Measurements from ENCODE around the gene SOWAHC.
"Not testable (repeated sequence)": the region's sequence is repeated elsewhere in the genome, so short reads cannot be mapped to it uniquely, and the experiment has no call there.

SOWAHC gene

DNA sequence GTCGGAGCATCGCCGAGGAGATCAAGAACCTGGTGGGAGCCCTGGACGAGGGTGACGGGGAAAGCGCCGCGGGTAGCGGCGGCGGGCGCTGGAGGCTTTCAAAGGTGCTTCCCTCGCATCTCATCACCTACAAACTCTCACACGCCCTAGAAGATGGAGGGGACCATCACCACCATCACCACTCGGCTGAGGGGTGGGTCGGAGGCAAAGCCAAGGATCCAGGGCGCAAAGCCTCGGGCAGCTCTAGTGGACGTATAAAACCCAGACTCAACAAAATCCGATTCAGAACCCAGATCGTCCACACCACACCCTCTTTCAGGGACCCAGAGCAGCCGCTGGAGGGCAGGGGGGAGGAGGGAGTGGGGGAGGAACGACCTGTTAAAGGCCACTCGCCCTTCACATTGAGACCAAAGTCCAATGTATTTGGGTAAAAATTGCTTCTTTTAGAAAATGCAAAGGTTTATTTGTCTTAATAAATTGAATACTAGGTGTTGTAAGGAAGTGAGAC, 1.5 kb downstream of the SOWAHC start:
- no peak for DNase-seq

DNA sequence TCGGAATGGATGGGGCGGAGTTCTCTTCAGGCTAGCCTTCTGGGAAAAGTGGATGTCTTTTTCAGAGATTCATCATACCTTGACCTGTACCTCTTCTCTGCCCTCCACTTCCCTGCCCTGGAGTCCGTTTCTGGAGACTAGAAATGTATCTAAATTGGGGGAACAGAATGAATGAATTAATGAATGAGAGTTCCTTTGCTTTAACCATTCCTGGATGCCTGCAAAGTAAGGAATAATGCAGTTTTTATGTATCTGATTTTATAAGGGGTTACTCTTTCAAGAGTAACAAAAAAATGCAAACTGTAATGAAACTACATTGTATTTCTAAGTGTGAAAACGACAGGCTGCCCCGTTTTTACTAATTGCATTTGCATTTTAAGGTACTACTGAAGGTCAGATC, 2.0 kb downstream of the SOWAHC start:
- no peak for DNase-seq

DNA sequence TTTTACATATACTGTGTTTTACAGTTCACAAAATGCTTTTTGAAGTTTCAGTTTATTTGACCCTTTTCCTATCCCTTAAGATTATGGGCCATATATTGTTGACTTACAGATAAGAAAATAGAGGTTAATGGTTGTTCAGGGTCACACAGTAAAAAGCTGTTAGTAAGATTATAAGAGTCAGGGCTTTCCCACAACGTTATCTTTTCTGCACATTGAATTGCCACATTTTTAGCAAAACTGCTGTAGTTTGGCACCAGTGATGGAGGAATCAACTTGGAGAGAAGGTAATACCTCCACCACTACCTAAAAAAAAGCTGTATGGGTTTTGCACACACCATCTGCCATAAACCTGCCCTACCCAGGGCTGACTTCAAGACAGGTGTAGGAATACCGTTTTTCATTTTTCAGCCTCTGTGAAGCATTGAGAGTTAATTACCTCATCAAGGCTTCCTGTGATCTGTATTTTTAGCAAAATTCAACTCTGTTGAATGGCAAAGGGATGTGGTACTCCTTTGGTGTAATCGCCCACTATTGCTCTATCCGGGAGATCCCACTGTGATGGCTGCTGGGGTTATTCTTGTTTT, 5.0 kb downstream of the SOWAHC start:
- DNase-seq = no peak

DNA sequence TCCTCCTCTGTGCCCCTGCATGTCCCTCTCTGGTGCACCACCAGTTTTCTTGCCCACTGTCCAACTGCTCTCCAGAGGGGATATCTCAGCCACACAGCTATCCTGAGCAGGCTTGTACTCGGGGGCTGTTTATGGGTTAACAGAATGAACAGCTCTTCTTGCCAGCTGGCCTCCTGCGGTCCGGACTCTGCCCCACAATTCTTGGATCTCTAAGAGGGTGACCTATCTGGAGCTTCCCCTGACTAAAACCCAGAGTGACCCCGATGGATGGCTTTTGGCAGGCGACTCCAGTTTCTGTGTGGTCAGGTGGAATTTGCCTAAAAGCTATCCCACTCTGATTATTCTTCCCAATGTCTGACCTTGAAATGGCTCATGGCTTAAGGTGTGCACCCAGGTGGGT, 9.1 kb downstream of the SOWAHC start:
- no peak for DNase-seq

DNA sequence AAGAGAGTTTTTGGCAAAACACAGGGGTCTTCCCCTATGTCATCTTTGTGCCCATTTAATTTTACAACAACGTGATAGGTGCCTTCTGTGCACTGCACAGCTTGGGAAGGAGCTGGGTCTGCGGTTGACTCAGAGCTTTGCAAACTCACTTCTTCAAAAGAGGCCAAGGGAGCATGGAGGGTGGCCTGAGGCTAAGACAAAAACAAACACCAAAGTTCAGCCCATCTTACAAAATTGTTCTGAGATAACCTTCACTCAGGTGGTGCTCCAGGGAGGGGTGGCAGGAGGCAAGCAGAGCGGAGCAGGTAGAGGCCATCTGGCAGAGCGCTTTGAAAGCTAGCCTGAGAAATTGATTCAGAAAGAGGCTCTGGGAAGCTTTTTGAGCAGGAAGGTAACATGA, 9.8 kb downstream of the SOWAHC start:
- no peak for DNase-seq

DNA sequence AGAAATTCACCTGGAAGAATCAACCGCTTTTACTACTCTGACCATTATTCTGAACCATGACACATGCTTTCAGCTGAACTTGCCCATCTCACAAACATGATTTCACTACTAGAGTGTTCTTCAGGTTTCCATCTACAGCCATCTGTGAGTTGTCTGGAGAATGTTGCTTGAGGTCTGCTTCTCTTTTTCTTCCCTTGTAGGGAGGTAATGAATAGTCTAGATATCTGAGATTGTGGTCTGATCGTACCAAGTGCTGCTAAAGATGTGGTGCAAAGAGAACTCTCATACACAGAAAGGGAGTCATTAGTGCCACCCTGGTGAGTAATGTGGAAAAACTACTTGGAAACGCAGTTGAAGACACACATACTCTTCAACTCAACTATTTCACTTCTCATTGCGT, 10.2 kb downstream of the SOWAHC start:
- DNase-seq = no peak

DNA sequence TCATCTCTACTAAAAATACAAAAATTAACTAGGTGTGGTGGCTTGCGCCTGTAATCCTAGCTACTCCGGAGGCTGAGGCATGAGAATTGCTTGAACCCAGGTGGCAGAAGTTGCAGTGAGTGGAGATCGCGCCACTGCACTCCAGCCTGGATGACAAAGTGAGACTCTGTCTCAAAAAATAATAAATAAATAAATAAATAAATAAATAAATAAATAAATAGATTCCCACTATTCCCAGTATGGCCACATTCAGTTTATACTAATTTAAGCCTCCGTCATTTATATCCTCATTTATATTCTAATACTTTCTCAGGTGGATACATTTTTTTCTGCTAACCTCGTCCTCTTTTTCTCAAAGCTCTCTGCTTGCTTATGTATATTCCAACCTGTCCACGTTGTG, 14.2 kb downstream of the SOWAHC start:
- DNase-seq = not testable (repeated sequence)

DNA sequence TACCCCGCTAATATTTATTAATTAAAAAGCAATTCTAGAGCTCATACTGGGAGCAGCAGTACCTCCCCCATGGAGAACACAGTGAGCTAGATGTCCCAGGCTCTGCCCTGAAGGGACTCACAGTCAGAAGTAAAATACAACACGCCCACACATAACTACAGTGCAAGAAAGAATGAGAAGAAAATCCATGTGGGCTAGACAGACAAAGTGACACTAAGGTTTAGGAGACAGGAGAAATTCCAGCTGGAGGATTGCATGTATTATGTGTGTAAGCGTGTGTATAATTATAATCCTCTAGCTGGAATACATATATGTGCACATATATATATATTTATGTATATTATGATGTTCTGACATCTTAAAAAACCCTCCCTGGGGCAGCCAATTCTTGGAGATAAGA, 15.7 kb downstream of the SOWAHC start:
- no peak for DNase-seq

DNA sequence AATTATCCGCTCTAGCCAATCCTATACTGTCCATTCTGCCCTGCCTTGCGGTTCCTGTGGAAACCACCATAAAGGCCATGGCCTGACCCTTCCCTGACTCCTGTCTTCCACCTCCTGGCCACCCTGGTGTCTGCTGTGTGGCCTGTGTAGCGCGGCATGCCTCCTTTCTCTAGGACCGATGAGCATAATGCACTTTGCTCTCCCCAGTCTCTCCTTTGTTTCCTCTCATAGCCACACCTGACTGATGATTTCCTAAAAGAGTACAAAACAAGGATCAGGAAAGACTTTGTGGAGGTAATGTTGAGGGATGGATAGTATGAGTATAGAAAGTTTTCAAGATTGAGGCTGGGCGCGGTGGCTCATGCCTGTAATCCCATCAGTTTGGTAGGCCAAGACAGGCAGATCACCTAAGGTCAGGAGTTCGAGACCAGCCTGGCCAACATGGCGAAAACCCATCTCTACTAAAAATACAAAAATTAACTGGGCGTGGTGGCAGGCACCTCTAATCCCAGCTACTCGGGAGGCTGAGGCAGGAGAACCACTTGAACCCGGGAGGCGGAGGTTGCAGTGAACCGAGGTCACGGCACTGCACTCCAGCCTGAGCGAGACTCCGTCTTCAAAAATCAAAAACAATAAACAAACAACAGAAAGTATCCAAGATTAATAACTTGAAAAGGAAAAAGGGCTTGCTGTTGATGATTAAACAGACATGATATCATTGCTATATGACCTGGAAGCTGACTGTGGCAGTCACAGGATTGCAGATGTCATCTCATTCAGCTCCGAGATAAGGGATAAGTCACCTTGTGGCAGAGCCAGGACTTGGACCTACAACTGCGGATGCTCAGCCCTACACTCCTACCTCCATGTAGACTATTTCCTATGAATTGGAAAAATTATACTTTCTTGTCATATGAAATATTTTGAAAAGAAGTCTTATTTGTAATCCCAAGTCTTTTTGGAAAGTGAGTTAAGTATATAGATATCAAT, 16.6 kb downstream of the SOWAHC start:
- DNase-seq = no peak

DNA sequence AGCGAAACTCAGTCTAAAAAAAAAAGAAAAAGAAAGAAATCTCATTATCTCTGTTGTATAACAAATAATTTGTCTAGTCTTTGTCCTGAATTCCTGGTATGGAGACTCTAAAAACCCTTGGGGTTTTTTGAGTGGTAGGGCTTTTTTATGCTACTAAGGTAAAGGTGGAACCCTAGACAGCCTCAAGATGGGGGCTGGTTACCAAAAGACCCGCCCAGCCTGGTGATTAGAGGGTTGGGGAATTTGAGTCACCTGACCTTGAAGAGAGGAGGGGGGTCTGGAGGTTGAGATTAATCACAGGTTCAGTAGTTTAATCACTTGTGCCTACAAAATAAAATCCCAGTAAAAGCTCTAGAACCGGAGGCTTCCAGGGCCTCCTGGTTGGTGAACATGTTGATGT, 17.6 kb downstream of the SOWAHC start:
- DNase-seq = no peak

DNA sequence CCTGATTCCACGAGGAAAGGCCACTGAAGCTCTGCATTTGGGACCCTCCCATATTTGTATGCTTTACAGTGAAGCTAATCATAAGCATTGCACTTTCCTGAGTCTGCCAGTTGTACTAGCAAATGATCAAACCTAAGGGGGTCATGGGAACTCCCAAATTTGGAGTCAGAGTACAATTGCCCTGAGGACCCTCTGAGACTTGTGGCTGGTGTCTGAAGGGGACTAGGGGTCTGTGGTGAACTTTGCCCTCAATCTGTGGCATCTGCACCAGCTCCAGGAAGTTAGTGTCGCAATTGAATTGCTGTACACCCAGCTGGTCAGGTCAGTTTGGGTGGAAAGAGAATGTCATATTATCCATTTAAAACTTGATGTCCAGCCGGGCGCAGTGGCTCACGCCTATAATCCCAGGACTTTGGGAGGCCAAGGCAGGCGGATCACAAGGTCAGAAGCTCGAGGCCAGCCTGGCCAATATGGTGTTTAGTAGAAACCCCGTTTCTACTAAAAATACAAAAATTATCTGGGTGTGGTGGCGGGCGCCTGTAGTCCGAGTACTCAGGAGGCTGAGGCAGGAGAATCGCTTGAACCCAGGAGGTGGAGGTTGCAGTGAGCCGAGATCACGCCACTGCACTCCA, 18.1 kb downstream of the SOWAHC start:
- DNase-seq = no peak

DNA sequence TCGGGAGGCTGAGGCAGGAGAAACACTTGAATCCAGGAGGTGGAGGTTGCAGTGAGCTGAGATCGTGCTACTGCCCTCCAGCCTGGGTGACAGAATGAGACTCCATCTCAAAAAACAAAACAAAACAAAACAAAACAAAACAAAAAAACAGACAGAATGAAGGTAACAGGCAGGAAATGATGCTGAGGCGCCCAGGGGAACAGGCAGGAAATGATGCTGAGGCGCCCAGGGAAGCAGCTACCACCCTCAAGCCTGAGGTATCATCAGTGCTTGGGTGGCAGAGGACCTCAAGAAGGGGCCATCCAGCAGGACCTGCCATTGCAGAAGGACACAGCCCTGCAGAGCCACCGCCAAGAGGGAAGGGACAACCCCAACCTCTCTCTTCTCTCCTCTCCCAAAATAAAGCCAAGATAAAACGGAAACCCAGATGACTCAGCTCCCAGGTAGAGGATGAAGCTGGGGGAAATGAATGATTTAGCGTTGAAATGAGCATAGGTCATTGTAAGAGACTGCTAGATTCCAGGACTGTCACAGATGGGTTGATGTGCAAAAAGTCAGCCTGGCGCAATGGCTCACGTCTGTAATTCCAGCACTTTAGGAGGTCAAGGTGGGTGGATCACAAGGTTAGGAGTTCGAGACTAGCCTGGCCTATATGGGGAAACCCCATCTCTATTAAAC, 19.3 kb downstream of the SOWAHC start:
- DNase-seq = no peak

DNA sequence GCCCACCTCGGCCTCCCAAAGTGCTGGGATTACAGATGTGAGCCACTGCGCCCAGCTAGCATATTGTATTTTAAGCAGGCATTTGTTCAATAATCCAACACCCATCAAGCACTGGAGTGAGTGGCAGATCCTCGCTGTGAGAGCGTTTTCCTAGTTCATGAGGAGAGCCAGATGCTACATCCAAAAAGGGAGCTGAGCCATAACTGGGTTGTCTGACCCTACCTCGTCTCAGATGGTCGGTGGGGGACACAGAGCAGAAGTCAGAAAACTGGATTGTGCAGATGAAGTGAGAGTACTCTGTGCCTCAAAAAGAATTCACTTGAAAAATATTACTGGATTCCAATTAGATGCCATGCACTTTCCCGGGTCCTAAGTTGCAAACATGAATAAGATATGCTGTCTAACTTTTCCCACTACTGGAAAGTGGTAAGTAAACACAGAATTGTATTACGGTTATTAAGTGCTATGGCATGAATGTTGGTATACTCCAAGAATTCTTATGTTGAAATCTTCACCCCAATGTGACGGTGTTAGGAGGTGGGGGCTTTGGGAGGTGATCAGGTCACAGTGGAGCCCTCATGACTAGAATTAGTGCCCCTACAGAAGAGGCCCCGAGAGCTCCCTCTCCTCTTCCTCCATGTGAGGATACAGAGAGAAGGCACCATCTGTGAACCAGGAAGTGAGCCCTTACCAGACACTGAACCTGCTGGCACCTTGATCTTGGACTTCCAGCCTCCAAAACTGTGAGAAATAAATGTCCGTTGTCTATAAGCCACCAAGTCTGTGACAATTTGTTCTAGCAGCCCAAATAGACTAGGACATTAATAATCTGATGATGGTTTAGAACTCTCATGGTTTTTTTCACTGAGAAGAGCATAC, 21.5 kb downstream of the SOWAHC start:
- DNase-seq = no peak

DNA sequence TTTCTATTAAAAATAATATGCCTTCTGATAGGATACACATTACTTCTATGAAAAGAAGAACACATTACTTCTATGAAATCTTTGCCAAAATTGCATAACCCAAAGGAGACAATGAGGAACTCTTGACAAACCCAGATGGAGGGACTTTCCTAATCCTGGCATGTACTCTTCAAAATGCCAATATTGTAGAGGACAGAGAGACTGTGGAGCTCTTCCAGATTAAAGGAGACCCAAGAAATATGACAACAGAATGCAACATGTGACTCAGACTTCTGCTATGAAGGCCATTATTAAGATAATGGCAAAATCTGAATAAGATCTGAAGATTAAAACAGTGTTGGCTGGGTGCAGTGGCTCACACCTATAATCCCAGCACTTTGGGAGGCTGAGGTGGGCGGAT, 22.2 kb downstream of the SOWAHC start:
- DNase-seq = no peak

DNA sequence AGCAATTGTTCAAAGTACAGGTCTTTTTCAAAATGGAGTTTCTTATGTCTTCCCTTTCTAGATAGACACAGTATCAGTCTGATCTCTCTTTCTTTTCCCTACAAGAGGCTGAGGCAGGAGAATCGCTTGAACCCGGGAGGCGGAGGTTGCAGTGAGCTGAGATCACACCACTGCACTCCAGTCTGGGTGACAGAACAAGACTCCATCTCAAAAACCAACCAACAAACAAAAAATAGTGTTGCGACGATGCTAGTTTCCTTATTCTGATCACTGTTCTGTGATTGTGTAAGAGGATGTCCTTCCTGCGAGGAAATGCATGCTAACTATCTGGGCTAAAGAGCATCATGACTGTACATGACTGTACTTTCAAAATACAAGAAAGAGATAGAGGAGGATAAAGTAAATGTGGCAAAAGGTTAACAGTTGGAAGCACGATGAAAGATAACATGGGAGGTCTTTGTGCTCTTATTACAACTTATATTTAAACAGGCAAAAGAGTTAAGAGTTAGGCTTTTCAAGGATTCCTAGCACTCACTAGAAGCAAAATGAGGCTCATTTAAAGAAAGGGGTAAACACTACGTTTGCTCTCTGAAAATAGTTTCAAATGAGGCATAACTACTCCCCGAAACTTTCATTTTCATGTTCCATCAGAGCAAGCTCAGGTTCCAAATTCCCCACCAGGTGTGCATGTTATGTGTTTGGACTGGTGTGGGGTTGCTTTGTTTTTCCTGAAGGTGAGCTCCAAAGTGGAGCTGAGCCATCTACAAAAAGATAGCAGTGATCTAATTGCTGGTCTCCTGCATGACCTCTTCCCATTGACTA, 23.8 kb downstream of the SOWAHC start:
- peak; percentile 70 for DNase-seq

DNA sequence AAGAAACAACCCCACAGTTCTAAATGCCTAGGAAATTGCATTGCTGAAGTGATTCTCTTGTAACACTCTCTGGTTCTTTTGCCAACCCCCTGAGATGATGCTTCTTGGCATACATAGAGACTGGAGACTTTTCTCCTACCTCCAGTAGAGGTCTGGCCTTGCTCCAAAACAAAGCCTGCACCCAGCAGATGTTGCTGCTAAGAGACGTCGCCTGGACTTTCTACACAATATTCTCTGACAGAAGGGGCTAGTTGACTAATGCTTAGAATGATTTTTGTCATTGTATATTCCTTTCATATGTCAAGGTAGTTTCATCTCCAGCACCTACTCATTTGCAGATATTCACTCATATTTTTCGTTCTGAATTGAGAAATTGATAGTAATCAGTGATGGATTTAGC, 24.6 kb downstream of the SOWAHC start:
- DNase-seq = no peak

DNA sequence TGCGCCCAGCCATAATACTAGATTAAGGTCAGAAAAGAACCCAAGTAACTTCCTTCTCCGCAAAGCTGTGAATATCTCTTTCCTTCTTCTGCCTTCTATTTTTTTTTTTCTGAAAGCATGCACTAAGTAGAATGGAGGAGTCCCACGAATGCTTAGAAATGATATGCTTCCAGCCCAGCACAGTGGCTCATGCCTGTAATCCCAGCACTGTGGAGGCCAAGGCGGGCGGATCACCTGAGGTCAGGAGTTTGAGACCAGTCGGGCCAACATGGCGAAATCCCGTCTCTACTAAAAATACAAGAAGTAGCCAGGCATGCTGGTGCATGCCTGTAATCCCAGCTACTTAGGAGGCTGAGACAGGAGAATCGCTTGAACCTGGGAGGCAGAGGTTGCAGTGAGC, 25.8 kb downstream of the SOWAHC start:
- DNase-seq = not testable (repeated sequence)

DNA sequence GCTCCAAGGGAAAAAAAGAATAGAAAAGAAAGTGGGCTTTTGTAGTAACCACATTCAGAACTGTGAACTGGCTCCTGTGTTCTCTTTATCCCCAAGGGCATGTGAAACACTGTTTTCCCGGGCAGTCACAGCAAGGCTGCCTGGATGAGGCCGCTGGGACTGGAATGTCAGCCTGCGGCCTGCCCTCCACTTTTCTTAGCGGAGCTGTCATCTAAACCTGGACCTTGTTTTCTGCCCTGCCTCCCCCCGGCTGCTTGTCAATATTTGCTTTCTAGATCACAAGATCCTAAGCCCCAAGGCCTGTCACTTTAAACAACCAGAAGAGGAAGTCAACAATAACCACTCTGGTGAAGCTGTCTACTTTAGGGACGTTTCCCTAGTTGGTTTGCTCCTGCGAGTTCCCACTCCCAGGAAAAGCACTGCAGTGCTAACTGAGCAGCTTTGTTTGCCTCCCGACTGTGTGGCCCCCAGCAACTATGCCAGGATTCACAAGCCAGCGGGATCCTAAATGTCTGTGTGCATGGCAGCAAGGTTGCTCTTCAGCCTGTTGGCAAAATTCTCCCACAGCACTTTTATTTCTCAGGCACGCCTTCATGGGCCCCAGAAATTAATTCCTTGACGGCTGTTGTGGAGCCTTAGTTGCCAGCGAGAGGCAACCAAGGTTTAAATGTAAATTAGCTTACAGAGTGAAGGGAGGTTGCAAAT, 30.6 kb downstream of the SOWAHC start:
- no peak for DNase-seq

DNA sequence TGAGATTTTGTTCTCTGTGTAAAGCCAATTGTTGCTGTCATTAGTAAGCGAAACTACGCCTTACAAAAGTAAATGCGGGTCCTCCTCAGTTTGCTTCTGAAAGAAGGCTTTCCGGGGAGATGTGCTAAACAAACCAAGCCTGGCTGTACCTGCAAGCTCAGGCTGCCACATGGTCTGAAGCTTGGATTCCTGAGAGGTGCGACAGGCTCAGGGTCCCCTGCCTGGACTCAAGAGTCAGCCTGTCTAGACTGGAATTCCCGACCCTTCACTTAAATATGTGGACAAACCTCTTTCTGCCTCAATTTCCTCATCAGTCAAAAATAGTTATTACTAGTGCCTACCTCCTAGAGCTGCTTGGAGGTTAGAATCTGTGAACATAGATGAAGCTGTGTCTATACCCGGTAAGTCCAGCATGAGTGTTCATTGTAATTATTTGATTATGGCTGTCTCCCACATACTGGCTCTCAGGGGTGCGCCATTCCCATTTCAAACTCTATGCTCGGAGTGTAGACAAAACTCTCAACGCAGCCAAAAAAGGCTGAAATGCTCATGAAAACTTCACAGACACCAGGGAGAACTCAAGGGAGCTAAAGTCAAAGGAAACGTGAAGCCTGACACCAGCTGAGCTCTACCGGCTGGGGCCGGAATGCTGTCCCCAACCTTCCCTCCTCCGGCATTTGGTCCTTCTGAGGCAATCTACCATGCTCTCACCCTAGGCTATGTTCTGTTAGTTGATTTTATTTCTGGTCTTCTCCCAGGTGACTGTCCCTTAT, 31.4 kb downstream of the SOWAHC start:
- DNase-seq = no peak

DNA sequence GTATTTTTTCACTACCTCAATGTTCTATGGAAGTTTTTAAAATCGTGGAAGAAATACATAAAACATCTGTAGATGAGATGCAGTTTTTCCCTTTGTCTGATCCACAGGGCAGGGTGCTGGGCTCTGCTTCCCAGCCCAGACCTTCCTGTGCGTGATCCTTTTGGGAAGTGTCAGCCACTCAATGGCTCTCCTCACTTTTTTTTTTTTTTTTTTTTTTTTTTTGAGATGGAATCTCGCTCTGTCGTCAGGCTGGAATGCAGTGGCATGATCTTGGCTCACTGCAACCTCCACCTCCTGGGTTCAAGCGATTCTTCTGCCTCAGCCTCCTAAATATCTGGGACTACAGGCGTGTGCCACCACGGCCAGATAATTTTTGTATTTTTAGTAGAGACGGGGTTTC, 32.8 kb downstream of the SOWAHC start:
- DNase-seq = no peak
